Tongue (tissue), 2 donors: ENCODE measurements around the gene GPATCH4. TPM values are rescaled to one million over a fixed set of nuclear protein-coding genes. Genes with fewer than 3 reads are reported as not detected.
"Not testable (repeated sequence)": the region's sequence is repeated elsewhere in the genome, so short reads cannot be mapped to it uniquely, and the experiment has no call there.

Experiments
- DNase-seq: peaks from one replicate; pipeline ENCODE4 v3.0.0-alpha.2; 2015
- total RNA-seq: library from RNA; depleted of rRNA; stranded (reverse); fragments of >200 nt; gene quantifications from one replicate; pipeline ENCODE4 v1.2.3, GENCODE V29; 2014

Gene GPATCH4
- total RNA-seq, 1 donor from 2014 or later = 14.5 TPM

- no peak for DNase-seq
Measured at GRCh38 chr1:156574039-156574633, 27.1 kb downstream of the GPATCH4 start.

DNA sequence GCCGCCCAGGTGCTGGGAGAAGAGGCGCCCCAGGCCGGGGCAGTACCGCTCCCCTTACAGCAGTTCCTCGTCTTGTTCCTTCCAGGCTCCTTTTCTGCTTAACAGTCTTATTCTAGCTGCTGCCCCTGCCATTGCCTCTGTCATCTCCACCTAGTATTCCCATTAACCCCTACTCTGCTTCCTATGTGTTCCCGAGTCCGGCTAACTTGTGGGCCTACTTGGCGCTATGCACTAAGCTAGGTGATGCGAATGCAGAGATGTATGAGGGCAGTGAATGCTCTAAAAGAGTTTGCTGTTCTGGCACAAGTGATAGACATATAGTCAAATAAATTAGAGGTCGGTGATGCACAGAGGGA is 28.6 kb downstream of the GPATCH4 start:
- DNase-seq = no peak

DNA sequence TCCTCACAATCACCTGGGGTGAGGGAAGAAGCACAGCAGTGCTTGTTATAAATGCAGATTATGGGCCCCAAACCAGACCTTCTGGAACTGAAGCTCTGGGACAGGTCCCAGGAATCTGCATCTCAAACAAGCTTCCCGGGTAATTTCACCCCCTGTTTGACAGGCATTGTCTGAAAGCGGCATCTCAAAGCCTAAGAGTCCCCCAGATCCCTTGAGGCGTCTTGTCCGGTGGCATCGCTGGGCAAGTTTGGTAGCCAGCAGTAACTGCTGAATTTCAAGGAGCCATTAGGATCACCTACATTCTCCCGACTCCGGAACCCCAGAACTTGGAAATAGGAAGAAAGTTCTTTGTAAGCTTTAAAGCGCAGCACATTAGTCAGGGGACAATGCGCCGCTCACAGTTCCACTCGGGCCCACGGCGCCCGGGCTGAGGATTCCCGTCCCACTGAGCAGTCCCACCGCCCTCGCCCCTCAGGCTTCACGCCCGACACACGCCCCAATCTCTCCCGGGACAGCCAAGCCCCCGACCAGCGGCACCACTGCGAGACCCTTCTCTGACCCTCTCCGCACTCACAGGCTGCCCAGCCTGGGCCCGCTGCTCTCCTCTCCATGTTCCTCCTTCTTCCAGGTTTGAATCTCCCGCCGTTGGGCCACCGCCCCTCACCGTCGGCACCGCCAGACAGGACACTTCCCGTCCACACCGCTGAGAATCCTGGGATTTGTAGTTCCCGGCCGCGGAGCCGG is 29.2 kb downstream of the GPATCH4 start, which contains the start of gene IQGAP3:
TSS of gene IQGAP3 (minus strand) at position 647 of the 744 bp plus-strand sequence. CDS start at position 611, 36 bp downstream.
- DNase-seq = peak; percentile 93

- DNase-seq = peak; percentile 60
Measured at GRCh38 chr1:156571261-156571852, 29.9 kb downstream of the GPATCH4 start.

- DNase-seq = no peak
Measured at GRCh38 chr1:156566436-156566835, 34.8 kb downstream of the GPATCH4 start.

GRCh38 chr1:156565519-156565918 is 35.8 kb downstream of the GPATCH4 start:
- DNase-seq = no peak

DNA sequence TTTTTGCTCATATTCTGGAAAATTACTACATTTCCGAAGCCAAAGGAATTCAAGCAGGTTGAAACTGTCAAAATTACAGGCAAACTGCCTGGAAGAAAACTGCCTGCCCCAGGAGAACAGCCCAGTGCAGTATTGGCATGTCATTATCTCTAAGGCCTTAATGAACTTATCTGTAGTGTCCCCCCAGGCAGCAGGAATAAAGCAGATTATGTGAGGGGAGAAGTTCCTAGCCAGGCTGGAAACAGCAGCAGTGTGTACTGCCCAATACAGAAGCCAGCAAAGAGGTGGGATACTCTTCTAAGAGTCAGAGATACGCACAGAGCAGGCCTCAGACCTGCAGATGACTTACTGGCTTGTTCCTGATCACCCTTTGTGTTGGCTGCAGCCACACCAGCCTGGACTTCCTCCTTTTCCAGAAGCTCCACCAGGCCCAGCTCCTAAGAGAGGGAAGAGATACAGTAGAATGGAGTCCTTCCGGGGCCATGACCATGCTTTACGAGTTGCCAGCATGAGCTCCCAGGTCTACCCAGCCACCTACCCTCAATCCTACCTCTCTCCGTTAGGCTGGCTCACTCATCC is 40.6 kb downstream of the GPATCH4 start:
- DNase-seq = no peak

- no peak for DNase-seq
Measured at GRCh38 chr1:156559797-156560385, 41.4 kb downstream of the GPATCH4 start.

GRCh38 chr1:156559086-156559796 is 42.0 kb downstream of the GPATCH4 start:
- DNase-seq = no peak

- no peak for DNase-seq
Measured at GRCh38 chr1:156556354-156556753, 44.9 kb downstream of the GPATCH4 start.

- DNase-seq = no peak
Measured at GRCh38 chr1:156555715-156556114, 45.6 kb downstream of the GPATCH4 start.

GRCh38 chr1:156554971-156555370 is 46.3 kb downstream of the GPATCH4 start:
- no peak for DNase-seq

- DNase-seq = peak; percentile 6
Measured at GRCh38 chr1:156553860-156554485, 47.3 kb downstream of the GPATCH4 start.

GRCh38 chr1:156552937-156553336 is 48.3 kb downstream of the GPATCH4 start:
- not testable (repeated sequence) for DNase-seq

- DNase-seq = no peak
Measured at GRCh38 chr1:156552518-156552917, 48.8 kb downstream of the GPATCH4 start.

GRCh38 chr1:156551869-156552268 is 49.4 kb downstream of the GPATCH4 start:
- no peak for DNase-seq

DNA sequence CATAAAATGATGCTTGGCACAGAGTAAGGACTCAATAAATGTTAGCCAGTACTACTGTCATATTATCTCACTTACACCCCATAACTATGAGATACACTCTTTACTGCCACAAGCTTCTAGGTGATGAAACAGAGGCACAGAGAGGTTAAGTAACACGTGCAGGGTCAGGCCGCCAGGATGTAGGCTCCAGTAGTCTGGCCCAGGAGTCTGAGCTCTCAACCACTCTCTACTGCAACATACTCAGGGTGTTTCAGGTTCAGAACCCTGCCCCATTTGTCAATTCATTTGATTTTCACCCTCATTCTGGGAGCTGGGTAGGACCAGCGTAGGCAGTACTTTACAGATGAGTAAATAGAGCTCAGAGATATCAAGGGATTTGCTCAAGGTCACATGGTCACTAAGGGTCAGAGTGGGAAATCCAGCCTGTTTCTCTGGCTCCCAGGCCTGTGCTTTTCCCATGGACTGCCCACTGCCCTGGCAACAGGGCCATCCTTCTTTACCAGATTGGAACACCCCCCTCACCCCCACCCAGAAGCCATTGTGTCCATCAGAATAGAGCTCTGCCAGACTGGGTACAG is 50.1 kb downstream of the GPATCH4 start:
- no peak for DNase-seq

GRCh38 chr1:156550346-156550745 is 50.9 kb downstream of the GPATCH4 start:
- DNase-seq = no peak

DNA sequence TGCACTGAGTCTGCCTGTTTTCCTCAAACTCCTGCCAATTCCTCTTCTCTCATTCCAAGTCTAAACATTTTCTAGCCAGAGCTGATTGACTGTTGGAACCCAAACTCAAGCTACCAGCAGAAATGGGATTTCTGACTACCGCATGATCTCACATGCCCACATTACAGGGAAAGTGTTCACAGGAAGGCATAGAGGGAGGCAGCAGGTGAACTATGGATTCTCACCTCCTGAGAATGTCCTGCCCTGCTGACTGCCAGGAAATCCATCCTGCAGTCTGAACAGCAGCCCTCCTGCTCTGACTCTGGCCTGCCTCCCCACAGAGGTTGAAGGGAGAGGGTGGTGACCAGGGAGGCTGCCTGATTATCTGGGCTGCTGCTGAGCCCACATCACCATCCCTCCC is 51.4 kb downstream of the GPATCH4 start:
- no peak for DNase-seq

DNA sequence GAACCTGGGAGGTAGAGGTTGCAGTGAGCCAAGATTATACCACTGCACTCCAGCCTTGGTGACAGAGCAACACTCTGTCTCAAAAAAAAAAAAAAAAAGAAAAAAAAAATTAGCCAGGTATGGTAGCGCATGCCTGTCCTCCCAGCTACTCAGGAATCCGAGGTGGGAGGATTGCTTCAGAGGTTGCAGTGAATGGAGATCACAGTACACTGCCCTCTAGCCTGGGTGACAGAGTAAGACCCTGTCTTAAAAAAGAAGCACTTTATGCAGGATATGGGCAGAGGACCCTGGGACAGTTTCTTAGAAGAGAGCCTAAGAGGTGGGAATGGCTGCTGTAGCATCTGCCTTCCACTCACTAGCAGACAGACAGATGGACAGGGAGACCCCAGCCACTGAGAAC is 51.9 kb downstream of the GPATCH4 start:
- no peak for DNase-seq

GRCh38 chr1:156547982-156548381 is 53.3 kb downstream of the GPATCH4 start:
- no peak for DNase-seq
